SK-N-SH treated with all-trans-retinoic acid at 6 μM for 48 hours (cell line): ENCODE data around the gene KLRC2.

ENCODE experiments used
- ARNTL ChIP-seq: fragments of 450-650 bp; formaldehyde crosslinking; IDR thresholded peaks from 2 replicates; pipeline ENCODE4 v1.5.0; 2020; ENCODE audit warnings: low read depth, mild to moderate bottlenecking, moderate library complexity, borderline replicate concordance
- PPARA ChIP-seq: fragments of 250-450 bp; sonication (Bioruptor Pico); IDR thresholded peaks from 2 replicates; pipeline ENCODE4 v1.5.0; 2020; ENCODE audit warnings: mild to moderate bottlenecking, borderline replicate concordance
- SNAI2 ChIP-seq: fragments of 250-450 bp; sonication (Bioruptor Pico); IDR thresholded peaks from 2 replicates; pipeline ENCODE4 v1.5.0; 2020; ENCODE audit warnings: mild to moderate bottlenecking, moderate library complexity
- TCF4 ChIP-seq: fragments of 250-450 bp; sonication (Bioruptor Pico); IDR thresholded peaks from 2 replicates; pipeline ENCODE4 v1.8.0; 2021; ENCODE audit warnings: mild to moderate bottlenecking, moderate library complexity, borderline replicate concordance
- ZFP3 ChIP-seq: fragments of 250-450 bp; sonication (Bioruptor Pico); IDR thresholded peaks from 2 replicates; pipeline ENCODE4 v1.5.0; 2020; ENCODE audit warnings: mild to moderate bottlenecking, moderate library complexity
- ZFP30 ChIP-seq: fragments of 450-650 bp; formaldehyde crosslinking; IDR thresholded peaks from 2 replicates; pipeline ENCODE4 v1.5.0; 2022; ENCODE audit warnings: mild to moderate bottlenecking, moderate library complexity
- ZNF8 ChIP-seq: fragments of 450-650 bp; formaldehyde crosslinking; IDR thresholded peaks from 2 replicates; pipeline ENCODE4 v1.5.0; 2020; ENCODE audit warnings: mild to moderate bottlenecking, moderate library complexity
- TF ChIP-seq, protein P1 (sequence below): fragments of 250-450 bp; sonication (Bioruptor Pico); IDR thresholded peaks from 2 replicates; pipeline ENCODE4 v1.8.0; 2020; ENCODE audit warnings: mild to moderate bottlenecking, moderate library complexity, borderline replicate concordance
- TF ChIP-seq, protein P2 (sequence below): fragments of 250-450 bp; sonication (Bioruptor Pico); IDR thresholded peaks from 2 replicates; pipeline ENCODE4 v1.5.1; 2020; ENCODE audit warnings: low read depth, mild to moderate bottlenecking, moderate library complexity
- TF ChIP-seq, protein P3 (sequence below): fragments of 250-450 bp; sonication (Bioruptor Pico); IDR thresholded peaks from 2 replicates; pipeline ENCODE4 v1.5.1; 2021; ENCODE audit warnings: mild to moderate bottlenecking, moderate library complexity
- TF ChIP-seq, protein P4 (sequence below): fragments of 250-450 bp; sonication (Bioruptor Pico); IDR thresholded peaks from 2 replicates; pipeline ENCODE4 v1.8.0; 2021; ENCODE audit warnings: low read depth, mild to moderate bottlenecking, moderate library complexity, borderline replicate concordance

DNA sequence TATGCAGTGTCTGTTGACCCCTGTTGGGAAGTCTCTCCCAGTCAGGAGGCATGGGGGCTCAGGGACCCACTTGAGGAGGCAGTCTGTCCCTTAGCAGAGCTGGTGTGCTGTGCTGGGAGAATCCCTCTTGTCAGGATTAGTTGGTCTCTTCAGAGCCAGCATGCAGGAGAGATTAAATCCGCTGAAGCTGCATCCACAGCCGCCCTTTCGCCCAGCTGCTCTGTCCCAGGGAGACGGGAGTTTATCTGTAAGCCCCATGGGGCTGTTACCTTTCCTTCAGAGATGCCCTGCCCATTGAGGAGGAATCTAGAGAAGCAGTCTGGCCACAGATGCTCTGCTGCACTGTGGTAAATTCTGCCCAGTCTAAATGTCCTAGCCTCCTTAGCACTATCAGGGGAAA lies 30.5 kb upstream of the KLRC2 start:
- TF ChIP-seq, protein P1, sequence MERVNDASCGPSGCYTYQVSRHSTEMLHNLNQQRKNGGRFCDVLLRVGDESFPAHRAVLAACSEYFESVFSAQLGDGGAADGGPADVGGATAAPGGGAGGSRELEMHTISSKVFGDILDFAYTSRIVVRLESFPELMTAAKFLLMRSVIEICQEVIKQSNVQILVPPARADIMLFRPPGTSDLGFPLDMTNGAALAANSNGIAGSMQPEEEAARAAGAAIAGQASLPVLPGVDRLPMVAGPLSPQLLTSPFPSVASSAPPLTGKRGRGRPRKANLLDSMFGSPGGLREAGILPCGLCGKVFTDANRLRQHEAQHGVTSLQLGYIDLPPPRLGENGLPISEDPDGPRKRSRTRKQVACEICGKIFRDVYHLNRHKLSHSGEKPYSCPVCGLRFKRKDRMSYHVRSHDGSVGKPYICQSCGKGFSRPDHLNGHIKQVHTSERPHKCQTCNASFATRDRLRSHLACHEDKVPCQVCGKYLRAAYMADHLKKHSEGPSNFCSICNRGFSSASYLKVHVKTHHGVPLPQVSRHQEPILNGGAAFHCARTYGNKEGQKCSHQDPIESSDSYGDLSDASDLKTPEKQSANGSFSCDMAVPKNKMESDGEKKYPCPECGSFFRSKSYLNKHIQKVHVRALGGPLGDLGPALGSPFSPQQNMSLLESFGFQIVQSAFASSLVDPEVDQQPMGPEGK (CRISPR knock-in tag): no peak
- TF ChIP-seq, protein P2, sequence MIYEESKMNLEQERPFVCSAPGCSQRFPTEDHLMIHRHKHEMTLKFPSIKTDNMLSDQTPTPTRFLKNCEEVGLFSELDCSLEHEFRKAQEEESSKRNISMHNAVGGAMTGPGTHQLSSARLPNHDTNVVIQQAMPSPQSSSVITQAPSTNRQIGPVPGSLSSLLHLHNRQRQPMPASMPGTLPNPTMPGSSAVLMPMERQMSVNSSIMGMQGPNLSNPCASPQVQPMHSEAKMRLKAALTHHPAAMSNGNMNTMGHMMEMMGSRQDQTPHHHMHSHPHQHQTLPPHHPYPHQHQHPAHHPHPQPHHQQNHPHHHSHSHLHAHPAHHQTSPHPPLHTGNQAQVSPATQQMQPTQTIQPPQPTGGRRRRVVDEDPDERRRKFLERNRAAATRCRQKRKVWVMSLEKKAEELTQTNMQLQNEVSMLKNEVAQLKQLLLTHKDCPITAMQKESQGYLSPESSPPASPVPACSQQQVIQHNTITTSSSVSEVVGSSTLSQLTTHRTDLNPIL (CRISPR knock-in tag): no peak
- no peak for TF ChIP-seq SNAI2 (CRISPR knock-in tag)
- TF ChIP-seq ARNTL: no peak
- no peak for TF ChIP-seq ZFP3 (CRISPR knock-in tag)
- no peak for TF ChIP-seq TCF4 (CRISPR knock-in tag)
- TF ChIP-seq, protein P3, sequence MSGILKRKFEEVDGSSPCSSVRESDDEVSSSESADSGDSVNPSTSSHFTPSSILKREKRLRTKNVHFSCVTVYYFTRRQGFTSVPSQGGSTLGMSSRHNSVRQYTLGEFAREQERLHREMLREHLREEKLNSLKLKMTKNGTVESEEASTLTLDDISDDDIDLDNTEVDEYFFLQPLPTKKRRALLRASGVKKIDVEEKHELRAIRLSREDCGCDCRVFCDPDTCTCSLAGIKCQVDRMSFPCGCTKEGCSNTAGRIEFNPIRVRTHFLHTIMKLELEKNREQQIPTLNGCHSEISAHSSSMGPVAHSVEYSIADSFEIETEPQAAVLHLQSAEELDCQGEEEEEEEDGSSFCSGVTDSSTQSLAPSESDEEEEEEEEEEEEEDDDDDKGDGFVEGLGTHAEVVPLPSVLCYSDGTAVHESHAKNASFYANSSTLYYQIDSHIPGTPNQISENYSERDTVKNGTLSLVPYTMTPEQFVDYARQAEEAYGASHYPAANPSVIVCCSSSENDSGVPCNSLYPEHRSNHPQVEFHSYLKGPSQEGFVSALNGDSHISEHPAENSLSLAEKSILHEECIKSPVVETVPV (CRISPR knock-in tag): no peak
- no peak for TF ChIP-seq ZNF8 (CRISPR knock-in tag)
- TF ChIP-seq, protein P4, sequence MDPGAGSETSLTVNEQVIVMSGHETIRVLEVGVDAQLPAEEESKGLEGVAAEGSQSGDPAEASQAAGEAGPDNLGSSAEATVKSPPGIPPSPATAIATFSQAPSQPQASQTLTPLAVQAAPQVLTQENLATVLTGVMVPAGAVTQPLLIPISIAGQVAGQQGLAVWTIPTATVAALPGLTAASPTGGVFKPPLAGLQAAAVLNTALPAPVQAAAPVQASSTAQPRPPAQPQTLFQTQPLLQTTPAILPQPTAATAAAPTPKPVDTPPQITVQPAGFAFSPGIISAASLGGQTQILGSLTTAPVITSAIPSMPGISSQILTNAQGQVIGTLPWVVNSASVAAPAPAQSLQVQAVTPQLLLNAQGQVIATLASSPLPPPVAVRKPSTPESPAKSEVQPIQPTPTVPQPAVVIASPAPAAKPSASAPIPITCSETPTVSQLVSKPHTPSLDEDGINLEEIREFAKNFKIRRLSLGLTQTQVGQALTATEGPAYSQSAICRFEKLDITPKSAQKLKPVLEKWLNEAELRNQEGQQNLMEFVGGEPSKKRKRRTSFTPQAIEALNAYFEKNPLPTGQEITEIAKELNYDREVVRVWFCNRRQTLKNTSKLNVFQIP (CRISPR knock-in tag): no peak
- TF ChIP-seq ZFP30 (CRISPR knock-in tag): no peak
- TF ChIP-seq PPARA (CRISPR knock-in tag): no peak
